ENCODE results near the gene CHRNA1.

GRCh38 chr2:174729797-174730697 is 34.2 kb downstream of the CHRNA1 start:
- no peak for TF ChIP-seq CTCF (IDR thresholded peaks at IDR 0.05 in 2 of 3, conservative IDR thresholded peaks at IDR 0.05 in 1 of 3; ENCODE audit: control insufficient read depth in 2 of 3, extremely low read depth in 1 of 3, insufficient read depth in 1 of 3, low read depth in 3 of 3, low read length in 3 of 3)
- no peak for TF ChIP-seq SMAD1 (IDR thresholded peaks at IDR 0.05; ENCODE audit: low read depth, partially characterized antibody)
- TF ChIP-seq YY1 (IDR thresholded peaks at IDR 0.05; ENCODE audit: low read depth, low read length): no peak
- TF ChIP-seq ZNF24 (IDR thresholded peaks at IDR 0.05): no peak
- no peak for TF ChIP-seq ASH2L (IDR thresholded peaks at IDR 0.05; ENCODE audit: borderline replicate concordance, low read depth)
- TF ChIP-seq SIN3A (IDR thresholded peaks at IDR 0.05; ENCODE audit: low read depth, low read length): no peak
- no peak for TF ChIP-seq REST (IDR thresholded peaks at IDR 0.05; ENCODE audit: low read depth, low read length)
- TF ChIP-seq CREM (IDR thresholded peaks at IDR 0.05; ENCODE audit: low read depth): no peak
- no peak for TF ChIP-seq POLR2A (IDR thresholded peaks at IDR 0.05; ENCODE audit: low read depth, low read length)
- TF ChIP-seq POLR2AphosphoS5 (IDR thresholded peaks at IDR 0.05; ENCODE audit: low read length): no peak
- TF ChIP-seq SMC3 (IDR thresholded peaks at IDR 0.05; ENCODE audit: borderline replicate concordance, low read length): no peak
